AG04449 (cell line): ENCODE measurements around the gene LMNA.

Source experiments
- CTCF ChIA-PET: fragments of 350-600 bp; formaldehyde crosslinking; extraction: SDS; loops from one replicate; lab custom pipeline; 2021; ENCODE audit warnings: antibody characterized with exemption; lab: Yijun Ruan, JAX
- POLR2A ChIA-PET: fragments of 400-600, 350-600 bp; formaldehyde crosslinking; extraction: SDS; loops from one replicate; lab custom pipeline; 2020; ENCODE audit warnings: antibody characterized with exemption, inconsistent platforms; lab: Yijun Ruan, JAX
- DNase-seq: peaks from one replicate; pipeline ENCODE4 v3.0.0-alpha.2; 2010; ENCODE audit warnings: low read depth, low spot score
- H3K4me3 ChIP-seq: 2 replicates; pipeline ENCODE4 v1.5.1; 2011; ENCODE audit warnings: low read depth, mild to moderate bottlenecking, control low read depth, low read length
- CTCF ChIP-seq: IDR thresholded peaks from one replicate; pipeline ENCODE4 v1.5.1; 2011; ENCODE audit warnings: mild to moderate bottlenecking, moderate library complexity, low read length, control low read depth, inconsistent platforms; ENCODE audit not compliant: insufficient read depth; ENCODE audit errors: missing control alignments

LMNA gene

GRCh38 chr1:156114101-156114918, at the start of gene LMNA:
Gene LMNA, plus strand, starts transcription at chr1:156114711. Its CDS starts 208 bp downstream, at chr1:156114919.
- CTCF ChIA-PET = interaction anchor here (0.5 to 46.3 kb wide), 5 partner anchors 9 to 60 kb away, joined by 3 to 1837 read pairs (median 8); partner anchors contain the start of gene MEX3A
- no peak for TF ChIP-seq CTCF
- POLR2A ChIA-PET = interaction anchor here (1.2 to 9.7 kb wide), 5 partner anchors 8 to 17 kb away, joined by 5 to 216 read pairs (median 31); no protein-coding TSS in a partner anchor
- peak within 1 kb of the TSS; percentile 100 for H3K4me3 ChIP-seq
- peak; percentile 78 for DNase-seq

- CTCF ChIA-PET = interaction anchor here (0.6 to 4.1 kb wide), 22 partner anchors 8 to 160 kb away, joined by 3 to 29 read pairs (median 4); partner anchors contain the start of genes LAMTOR2 and SLC25A44
- H3K4me3 ChIP-seq = no peak overlapping the region
- TF ChIP-seq CTCF = no peak
- no peak for DNase-seq
- POLR2A ChIA-PET = interaction anchor here (0.6 kb wide), 1 partner anchor 37 kb away, joined by 5 read pairs; no protein-coding TSS in a partner anchor
Observed at GRCh38 chr1:156065212-156065611, 49.3 kb upstream of the LMNA start.

GRCh38 chr1:156065871-156066270, 48.6 kb upstream of the LMNA start:
- ChIA-PET CTCF (interaction anchor here (0.6 to 4.1 kb wide), 32 partner anchors 9 to 168 kb away, joined by 3 to 29 read pairs (median 4); partner anchors contain the start of genes KHDC4 and LAMTOR2), POLR2A (interaction anchor here (0.6 kb wide), 1 partner anchor 36 kb away, joined by 5 read pairs; no protein-coding TSS in a partner anchor)
- no peak overlapping the region for H3K4me3 ChIP-seq
- DNase-seq = no peak
- no peak for TF ChIP-seq CTCF

GRCh38 chr1:156067262-156067661, 47.2 kb upstream of the LMNA start:
- H3K4me3 ChIP-seq = no peak overlapping the region
- DNase-seq = no peak
- TF ChIP-seq CTCF = no peak
- POLR2A ChIA-PET = no interaction called here
- CTCF ChIA-PET = interaction anchor here (0.9 to 4.1 kb wide), 19 partner anchors 8 to 166 kb away, joined by 3 to 29 read pairs (median 5); partner anchors contain the start of gene UBQLN4

GRCh38 chr1:156069490-156070455, 44.7 kb upstream of the LMNA start:
- no peak for DNase-seq
- ChIA-PET POLR2A (no interaction called here), CTCF (no interaction called here)
- H3K4me3 ChIP-seq = no peak overlapping the region
- TF ChIP-seq CTCF = no peak
